ENCODE data around the gene NFIB.

- TF ChIP-seq, protein P1, sequence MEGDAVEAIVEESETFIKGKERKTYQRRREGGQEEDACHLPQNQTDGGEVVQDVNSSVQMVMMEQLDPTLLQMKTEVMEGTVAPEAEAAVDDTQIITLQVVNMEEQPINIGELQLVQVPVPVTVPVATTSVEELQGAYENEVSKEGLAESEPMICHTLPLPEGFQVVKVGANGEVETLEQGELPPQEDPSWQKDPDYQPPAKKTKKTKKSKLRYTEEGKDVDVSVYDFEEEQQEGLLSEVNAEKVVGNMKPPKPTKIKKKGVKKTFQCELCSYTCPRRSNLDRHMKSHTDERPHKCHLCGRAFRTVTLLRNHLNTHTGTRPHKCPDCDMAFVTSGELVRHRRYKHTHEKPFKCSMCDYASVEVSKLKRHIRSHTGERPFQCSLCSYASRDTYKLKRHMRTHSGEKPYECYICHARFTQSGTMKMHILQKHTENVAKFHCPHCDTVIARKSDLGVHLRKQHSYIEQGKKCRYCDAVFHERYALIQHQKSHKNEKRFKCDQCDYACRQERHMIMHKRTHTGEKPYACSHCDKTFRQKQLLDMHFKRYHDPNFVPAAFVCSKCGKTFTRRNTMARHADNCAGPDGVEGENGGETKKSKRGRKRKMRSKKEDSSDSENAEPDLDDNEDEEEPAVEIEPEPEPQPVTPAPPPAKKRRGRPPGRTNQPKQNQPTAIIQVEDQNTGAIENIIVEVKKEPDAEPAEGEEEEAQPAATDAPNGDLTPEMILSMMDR (IDR thresholded peaks at IDR 0.05): no peak
- TF ChIP-seq POLR2A (IDR thresholded peaks at IDR 0.05) (no peak), POLR2AphosphoS5 (IDR thresholded peaks at IDR 0.05) (no peak)
Measured at GRCh38 chr9:14158916-14159315, 155.0 kb downstream of the NFIB start.
